ENCODE data around the gene PRKCQ.

Gene PRKCQ

GRCh38 chr10:6580279-6581029 lies 378 bp upstream of the PRKCQ start:
- H3K4me2 ChIP-seq = peak overlapping the region; percentile 72 to 96 (median 90)
- peak overlapping the region; percentile 33 to 96 (median 93); a peak in 21 of 22 replicates for H3K27ac ChIP-seq
- H3K4me3 ChIP-seq = peak overlapping the region; percentile 72 to 87 (median 78)
- H3K36me3 ChIP-seq = peaks cover 0 to 30% (median 23%) of the 10 kb centered on the region in 11 experiments; a peak in 16 of 22 replicates
- peaks cover 11 to 62% (median 54%) of the 10 kb centered on the region in 10 experiments; a peak in 19 of 20 replicates for H3K4me1 ChIP-seq
- peak overlapping the region; percentile 85 to 96 (median 94) for H3K9ac ChIP-seq
- H3K27me3 ChIP-seq = peaks cover 0 to 19% (median 5%) of the 10 kb centered on the region in 11 experiments; a peak in 11 of 22 replicates
- no peaks in the 10 kb centered on the region; a peak in 1 of 22 replicates for H4K20me1 ChIP-seq
- H3K9me3 ChIP-seq (replicated peaks in 1 of 11) = no peaks in the 10 kb centered on the region
- no peak for TF ChIP-seq Cebpa-rat (IDR thresholded peaks at IDR 0.05)

- peaks cover 0 to 21% (median 15%) of the 10 kb centered on the region in 11 experiments; a peak in 15 of 22 replicates for H3K36me3 ChIP-seq
- peaks cover 11 to 73% (median 65%) of the 10 kb centered on the region in 10 experiments; a peak in 19 of 20 replicates for H3K4me1 ChIP-seq
- TF ChIP-seq Cebpa-rat (IDR thresholded peaks at IDR 0.05) = no peak
- H3K27me3 ChIP-seq = peaks cover 0 to 19% (median 5%) of the 10 kb centered on the region in 11 experiments; a peak in 11 of 22 replicates
- no peaks in the 10 kb centered on the region for H3K9me3 ChIP-seq (replicated peaks in 1 of 11)
- peak overlapping the region; percentile 85 to 96 (median 94) for H3K9ac ChIP-seq
- H4K20me1 ChIP-seq = peaks cover 0 to 6% (median 0%) of the 10 kb centered on the region in 11 experiments; a peak in 4 of 22 replicates
- peak overlapping the region; percentile 72 to 96 (median 91) for H3K4me2 ChIP-seq
- H3K27ac ChIP-seq = peak overlapping the region in 9 of 11 experiments; percentile 87 to 96 (median 94); a peak in 18 of 22 replicates
- H3K4me3 ChIP-seq = peak overlapping the region; percentile 72 to 87 (median 78)
Measured at GRCh38 chr10:6579183-6579903, 733 bp downstream of the PRKCQ start.

- peaks cover 0 to 16% (median 10%) of the 10 kb centered on the region in 11 experiments; a peak in 15 of 22 replicates for H3K36me3 ChIP-seq
- H4K20me1 ChIP-seq = peaks cover 0 to 6% (median 0%) of the 10 kb centered on the region in 11 experiments; a peak in 4 of 22 replicates
- H3K4me3 ChIP-seq = peak overlapping the region in 5 of 10 experiments; percentile 72 to 87 (median 79); a peak in 7 of 20 replicates
- H3K4me1 ChIP-seq = peaks cover 11 to 77% (median 66%) of the 10 kb centered on the region in 10 experiments; a peak in 19 of 20 replicates
- no peaks in the 10 kb centered on the region for H3K9me3 ChIP-seq (replicated peaks in 1 of 11)
- TF ChIP-seq Cebpa-rat (IDR thresholded peaks at IDR 0.05) = no peak
- H3K9ac ChIP-seq = 0 out of 22 replicates have a peak overlapping the region, but pooled peaks of 2 of the 11 experiments have one; percentile 95 to 96
- no peak overlapping the region for H3K27ac ChIP-seq
- peak overlapping the region; percentile 72 to 96 (median 91); a peak in 19 of 22 replicates for H3K4me2 ChIP-seq
- H3K27me3 ChIP-seq = peaks cover 0 to 19% (median 5%) of the 10 kb centered on the region in 11 experiments; a peak in 11 of 22 replicates
Measured at GRCh38 chr10:6578795-6579182, 1.3 kb downstream of the PRKCQ start.

- Histone ChIP-seq H3K4me2 (peak overlapping the region in 10 of 11 experiments; percentile 72 to 95 (median 90); a peak in 18 of 22 replicates), H3K9ac (no peak overlapping the region; a peak in 1 of 22 replicates), H4K20me1 (peaks cover 0 to 7% (median 0%) of the 10 kb centered on the region in 11 experiments; a peak in 4 of 22 replicates), H3K4me3 (no peak overlapping the region; a peak in 1 of 20 replicates), H3K9me3 (replicated peaks in 1 of 11) (no peaks in the 10 kb centered on the region), H3K4me1 (peaks cover 11 to 73% (median 63%) of the 10 kb centered on the region in 10 experiments; a peak in 19 of 20 replicates), H3K27ac (no peak overlapping the region), H3K27me3 (peaks cover 0 to 19% (median 5%) of the 10 kb centered on the region in 11 experiments; a peak in 11 of 22 replicates), H3K36me3 (peaks cover 0 to 11% (median 5%) of the 10 kb centered on the region in 11 experiments; a peak in 11 of 22 replicates)
- no peak for TF ChIP-seq Cebpa-rat (IDR thresholded peaks at IDR 0.05)
Measured at GRCh38 chr10:6578251-6578771, 1.8 kb downstream of the PRKCQ start.

- no peaks in the 10 kb centered on the region for H3K9me3 ChIP-seq (replicated peaks in 1 of 11)
- H3K9ac ChIP-seq = no peak overlapping the region
- H3K27me3 ChIP-seq = peaks cover 0 to 19% (median 5%) of the 10 kb centered on the region in 11 experiments; a peak in 11 of 22 replicates
- peaks cover 0 to 7% (median 0%) of the 10 kb centered on the region in 11 experiments; a peak in 4 of 22 replicates for H4K20me1 ChIP-seq
- no peak for TF ChIP-seq Cebpa-rat (IDR thresholded peaks at IDR 0.05)
- H3K27ac ChIP-seq = no peak overlapping the region
- peaks cover 11 to 64% (median 52%) of the 10 kb centered on the region in 10 experiments; a peak in 19 of 20 replicates for H3K4me1 ChIP-seq
- H3K36me3 ChIP-seq = no peaks in the 10 kb centered on the region
- no peak overlapping the region for H3K4me3 ChIP-seq
- peak overlapping the region; percentile 38 to 77 (median 54); a peak in 20 of 22 replicates for H3K4me2 ChIP-seq
Measured at GRCh38 chr10:6576326-6576725, 3.8 kb downstream of the PRKCQ start.

GRCh38 chr10:6574664-6575176 lies 5.4 kb downstream of the PRKCQ start:
- peak overlapping the region in 8 of 11 experiments; percentile 32 to 77 (median 61); a peak in 16 of 22 replicates for H3K4me2 ChIP-seq
- TF ChIP-seq Cebpa-rat (IDR thresholded peaks at IDR 0.05) = no peak
- no peak overlapping the region for H3K4me3 ChIP-seq
- no peak overlapping the region for H3K27ac ChIP-seq
- H4K20me1 ChIP-seq = peaks cover 0 to 7% (median 0%) of the 10 kb centered on the region in 11 experiments; a peak in 5 of 22 replicates
- no peaks in the 10 kb centered on the region for H3K36me3 ChIP-seq
- H3K9me3 ChIP-seq (replicated peaks in 1 of 11) = no peaks in the 10 kb centered on the region
- peaks cover 0 to 18% (median 5%) of the 10 kb centered on the region in 11 experiments; a peak in 11 of 22 replicates for H3K27me3 ChIP-seq
- no peak overlapping the region for H3K9ac ChIP-seq
- H3K4me1 ChIP-seq = peaks cover 11 to 63% (median 53%) of the 10 kb centered on the region in 10 experiments; a peak in 19 of 20 replicates

GRCh38 chr10:6570893-6571292 lies 9.2 kb downstream of the PRKCQ start:
- no peak overlapping the region for H3K9ac ChIP-seq
- no peak overlapping the region; a peak in 2 of 22 replicates for H3K4me2 ChIP-seq
- H3K4me3 ChIP-seq = no peak overlapping the region
- H3K27ac ChIP-seq = no peak overlapping the region
- TF ChIP-seq Cebpa-rat (IDR thresholded peaks at IDR 0.05) = no peak
- peaks cover 0 to 7% (median 0%) of the 10 kb centered on the region in 11 experiments; a peak in 7 of 22 replicates for H4K20me1 ChIP-seq
- H3K27me3 ChIP-seq = no peaks in the 10 kb centered on the region
- H3K9me3 ChIP-seq (replicated peaks in 1 of 11) = no peaks in the 10 kb centered on the region
- peaks cover 0 to 44% (median 28%) of the 10 kb centered on the region in 10 experiments; a peak in 18 of 20 replicates for H3K4me1 ChIP-seq
- H3K36me3 ChIP-seq = no peaks in the 10 kb centered on the region

GRCh38 chr10:6569259-6569658 lies 10.8 kb downstream of the PRKCQ start:
- Histone ChIP-seq H3K4me3 (no peak overlapping the region), H3K4me1 (peaks cover 7 to 27% (median 14%) of the 10 kb centered on the region in 10 experiments; a peak in 19 of 20 replicates), H3K27me3 (no peaks in the 10 kb centered on the region), H3K9me3 (replicated peaks in 1 of 11) (no peaks in the 10 kb centered on the region), H4K20me1 (peaks cover 0 to 7% (median 0%) of the 10 kb centered on the region in 11 experiments; a peak in 6 of 22 replicates), H3K9ac (no peak overlapping the region), H3K4me2 (0 out of 22 replicates have a peak overlapping the region, but pooled peaks of 1 of the 11 experiments have one; percentile 50), H3K36me3 (no peaks in the 10 kb centered on the region), H3K27ac (no peak overlapping the region)
- TF ChIP-seq Cebpa-rat (IDR thresholded peaks at IDR 0.05) = no peak

All from BLaER1 treated with 17β-estradiol and CSF1 and Interleukin-3, amounts not matched to agents 10 nM and 100 nM (cell line).